ENCODE measurements around the gene H2AZ2.
A peak's percentile ranks its signal among the peaks of the same experiment; 100 is the strongest.

H2AZ2 gene

GRCh38 chr7:44847920-44848634 lies at the start of gene H2AZ2:
H2AZ2 (minus strand) TSS chr7:44848087; CDS start chr7:44847971, 116 bp downstream.
- no peak for FAIRE-seq
- DNase-seq (ENCODE audit: insufficient read length, low spot score): peak; percentile 85
- TF ChIP-seq CTCF (IDR thresholded peaks at IDR 0.05; ENCODE audit: insufficient read depth, missing control alignments): no peak

GRCh38 chr7:44897309-44897708 lies 49.4 kb upstream of the H2AZ2 start:
- no peak for TF ChIP-seq CTCF (IDR thresholded peaks at IDR 0.05; ENCODE audit: insufficient read depth, missing control alignments)
- DNase-seq (ENCODE audit: insufficient read length, low spot score): no peak
- FAIRE-seq: no peak

GRCh38 chr7:44894888-44895580 lies 47.1 kb upstream of the H2AZ2 start:
- DNase-seq (ENCODE audit: insufficient read length, low spot score): no peak
- no peak for FAIRE-seq
- no peak for TF ChIP-seq CTCF (IDR thresholded peaks at IDR 0.05; ENCODE audit: insufficient read depth, missing control alignments)

GRCh38 chr7:44893710-44894234 lies 45.9 kb upstream of the H2AZ2 start:
- FAIRE-seq (no peak), DNase-seq (ENCODE audit: insufficient read length, low spot score) (no peak)
- TF ChIP-seq CTCF (IDR thresholded peaks at IDR 0.05; ENCODE audit: insufficient read depth, missing control alignments): no peak

GRCh38 chr7:44891791-44892190 lies 43.9 kb upstream of the H2AZ2 start:
- DNase-seq (ENCODE audit: insufficient read length, low spot score): no peak
- TF ChIP-seq CTCF (IDR thresholded peaks at IDR 0.05; ENCODE audit: insufficient read depth, missing control alignments): no peak
- no peak for FAIRE-seq

GRCh38 chr7:44891372-44891771 lies 43.5 kb upstream of the H2AZ2 start:
- TF ChIP-seq CTCF (IDR thresholded peaks at IDR 0.05; ENCODE audit: insufficient read depth, missing control alignments): no peak

More at GRCh38 chr7:44891372-44891771, 43.5 kb upstream of the H2AZ2 start:
- FAIRE-seq (no peak), DNase-seq (ENCODE audit: insufficient read length, low spot score) (no peak)

Data from D721Med (cell line).